GM12878 (cell line): ENCODE data around the gene VGLL4. TPM values are rescaled to one million over a fixed set of nuclear protein-coding genes. Genes with fewer than 3 reads are reported as not detected.

Source experiments
- CHD4 ChIP-seq: fragments of 200-600 bp; sonication (generic); IDR thresholded peaks from 2 replicates; pipeline ENCODE4 v1.6.1; 2016; ENCODE audit warnings: mild to moderate bottlenecking
- MEF2B ChIP-seq: fragments of 450-650 bp; IDR thresholded peaks from 2 replicates; pipeline ENCODE4 v1.6.1; 2018; ENCODE audit warnings: mild to moderate bottlenecking, moderate library complexity; ENCODE audit not compliant: partially characterized antibody, poor library complexity, severe bottlenecking
- NFYB ChIP-seq: IDR thresholded peaks from 2 replicates; pipeline ENCODE4 v1.6.1; 2011; ENCODE audit warnings: low read depth, mild to moderate bottlenecking, low read length, improper control_type of control experiment, moderate library complexity; ENCODE audit not compliant: insufficient read depth
- POLR2AphosphoS2 ChIP-seq: IDR thresholded peaks from 2 replicates; pipeline ENCODE4 v1.6.1; 2011; ENCODE audit warnings: low read depth, mild to moderate bottlenecking, low read length, improper control_type of control experiment, moderate library complexity
- RUNX3 ChIP-seq: IDR thresholded peaks from 2 replicates; pipeline ENCODE4 v1.6.1; 2012; ENCODE audit warnings: low read length, inconsistent platforms
- SMAD1 ChIP-seq: fragments of 450-650 bp; IDR thresholded peaks from 2 replicates; pipeline ENCODE4 v1.6.1; 2018; ENCODE audit warnings: mild to moderate bottlenecking, low read depth; ENCODE audit not compliant: partially characterized antibody
- SMARCA5 ChIP-seq: fragments of 450-650 bp; IDR thresholded peaks from 2 replicates; pipeline ENCODE4 v1.6.1; 2017; ENCODE audit warnings: mild to moderate bottlenecking
- SREBF2 ChIP-seq: IDR thresholded peaks from 2 replicates; pipeline ENCODE4 v1.6.1; 2012; ENCODE audit warnings: mild to moderate bottlenecking, low read length
- SUZ12 ChIP-seq: fragments of 200-600 bp; sonication (generic); IDR thresholded peaks from one replicate; pipeline ENCODE4 v1.6.1; 2018; ENCODE audit warnings: antibody characterized with exemption, mild to moderate bottlenecking; ENCODE audit not compliant: unreplicated experiment
- TAF1 ChIP-seq: IDR thresholded peaks from 2 replicates; pipeline ENCODE4 v1.6.1; 2011; ENCODE audit warnings: mild to moderate bottlenecking, low read depth, low read length, borderline replicate concordance
- TCF3 ChIP-seq: IDR thresholded peaks from 2 replicates; pipeline ENCODE4 v1.6.1; 2012; ENCODE audit warnings: low read depth, mild to moderate bottlenecking, low read length, borderline replicate concordance; ENCODE audit not compliant: insufficient read depth
- ZNF274 ChIP-seq: IDR thresholded peaks from one replicate; pipeline ENCODE4 v1.8.0; 2011; ENCODE audit not compliant: insufficient read length, insufficient read depth
- polyA plus RNA-seq, 11 experiments: library from polyadenylated mRNA; depleted of rRNA in 4 of 11; unstranded in 6 of 11; stranded (reverse) in 5 of 11; fragments of >200 nt; fragmentation: Nextera tagmentation in 4 of 11; fragmentation: Illumina TruSeq in 1 of 11; extraction: Ambion mirVana in 4 of 11; extraction: Trizol in 1 of 11; gene quantifications; 1 replicate in 1 of 11; 2 replicates in 10 of 11; pipeline versions ENCODE4 v1.2.1 to v1.2.3, GENCODE V29; 2011 to 2016; ENCODE audit warnings: inconsistent platforms in 2 of 11, missing spikeins in 2 of 11, low read depth in 1 of 11
- total RNA-seq, 4 experiments: library from RNA; depleted of rRNA in 3 of 4; stranded (reverse); fragments of >200 nt in 3 of 4; fragmentation: Illumina TruSeq in 1 of 4; extraction: Trizol in 1 of 4; gene quantifications; 2 replicates each; pipeline versions ENCODE4 v1.2.1 to v1.2.3, GENCODE V29; 2013 to 2021
- TF ChIP-seq, protein P1 (sequence below): fragments of 450-650 bp; conservative IDR thresholded peaks from 2 replicates; pipeline ENCODE4 v1.6.1; 2017; ENCODE audit warnings: mild to moderate bottlenecking, moderate library complexity
- TF ChIP-seq, protein P2 (sequence below): fragments of 450-650 bp; IDR thresholded peaks from 2 replicates; pipeline ENCODE4 v1.6.1; 2017; ENCODE audit warnings: low read depth, mild to moderate bottlenecking, moderate library complexity
- TF ChIP-seq, protein P3 (sequence below): fragments of 450-650 bp; IDR thresholded peaks from 2 replicates; pipeline ENCODE4 v1.6.1; 2016; ENCODE audit warnings: mild to moderate bottlenecking, moderate library complexity, borderline replicate concordance
- TF ChIP-seq, protein P4 (sequence below): IDR thresholded peaks from 2 replicates; pipeline ENCODE4 v1.6.1; 2011; ENCODE audit warnings: borderline replicate concordance, low read depth, mild to moderate bottlenecking, moderate library complexity, low read length; ENCODE audit not compliant: insufficient read depth, poor library complexity, severe bottlenecking
- TF ChIP-seq, protein P5 (sequence below): fragments of 450-650 bp; IDR thresholded peaks from 2 replicates; pipeline ENCODE4 v1.6.1; 2016; ENCODE audit warnings: mild to moderate bottlenecking
- TF ChIP-seq, protein P6 (sequence below): fragments of 150-350 bp; IDR thresholded peaks from 2 replicates; pipeline ENCODE4 v1.6.1; 2014; ENCODE audit warnings: mild to moderate bottlenecking, low read depth, low read length

The VGLL4 gene
- total and polyA plus RNA-seq, 10 of the 15 experiments (the other 5 are each of a cell fraction or from before 2014, with no cell fraction given) = 0.44 to 38.1 (median 16.1) TPM

DNA sequence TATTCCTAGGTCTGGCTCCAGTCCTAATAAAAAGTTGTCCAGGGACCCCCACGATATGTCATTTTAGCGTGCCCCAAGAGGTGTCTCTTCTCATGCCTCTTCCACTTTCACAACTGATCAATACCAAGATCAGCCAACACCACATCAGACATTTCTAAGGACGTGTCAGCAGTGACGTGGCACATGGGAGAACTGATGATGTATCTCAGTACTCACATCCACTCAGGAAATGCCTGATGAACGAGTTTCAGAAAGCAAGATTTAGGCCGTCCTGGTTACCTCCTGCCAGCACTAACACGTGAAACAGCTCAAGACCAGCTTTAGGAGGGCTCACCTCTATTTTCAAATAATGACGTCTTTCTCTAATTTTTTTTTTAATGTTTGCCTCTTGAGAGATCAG lies 19.6 kb downstream of the VGLL4 start (continued):
- no peak for TF ChIP-seq NFYB
- no peak for TF ChIP-seq SREBF2
- TF ChIP-seq, protein P1, sequence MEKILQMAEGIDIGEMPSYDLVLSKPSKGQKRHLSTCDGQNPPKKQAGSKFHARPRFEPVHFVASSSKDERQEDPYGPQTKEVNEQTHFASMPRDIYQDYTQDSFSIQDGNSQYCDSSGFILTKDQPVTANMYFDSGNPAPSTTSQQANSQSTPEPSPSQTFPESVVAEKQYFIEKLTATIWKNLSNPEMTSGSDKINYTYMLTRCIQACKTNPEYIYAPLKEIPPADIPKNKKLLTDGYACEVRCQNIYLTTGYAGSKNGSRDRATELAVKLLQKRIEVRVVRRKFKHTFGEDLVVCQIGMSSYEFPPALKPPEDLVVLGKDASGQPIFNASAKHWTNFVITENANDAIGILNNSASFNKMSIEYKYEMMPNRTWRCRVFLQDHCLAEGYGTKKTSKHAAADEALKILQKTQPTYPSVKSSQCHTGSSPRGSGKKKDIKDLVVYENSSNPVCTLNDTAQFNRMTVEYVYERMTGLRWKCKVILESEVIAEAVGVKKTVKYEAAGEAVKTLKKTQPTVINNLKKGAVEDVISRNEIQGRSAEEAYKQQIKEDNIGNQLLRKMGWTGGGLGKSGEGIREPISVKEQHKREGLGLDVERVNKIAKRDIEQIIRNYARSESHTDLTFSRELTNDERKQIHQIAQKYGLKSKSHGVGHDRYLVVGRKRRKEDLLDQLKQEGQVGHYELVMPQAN = no peak
- no peak for TF ChIP-seq SUZ12
- TF ChIP-seq, protein P2, sequence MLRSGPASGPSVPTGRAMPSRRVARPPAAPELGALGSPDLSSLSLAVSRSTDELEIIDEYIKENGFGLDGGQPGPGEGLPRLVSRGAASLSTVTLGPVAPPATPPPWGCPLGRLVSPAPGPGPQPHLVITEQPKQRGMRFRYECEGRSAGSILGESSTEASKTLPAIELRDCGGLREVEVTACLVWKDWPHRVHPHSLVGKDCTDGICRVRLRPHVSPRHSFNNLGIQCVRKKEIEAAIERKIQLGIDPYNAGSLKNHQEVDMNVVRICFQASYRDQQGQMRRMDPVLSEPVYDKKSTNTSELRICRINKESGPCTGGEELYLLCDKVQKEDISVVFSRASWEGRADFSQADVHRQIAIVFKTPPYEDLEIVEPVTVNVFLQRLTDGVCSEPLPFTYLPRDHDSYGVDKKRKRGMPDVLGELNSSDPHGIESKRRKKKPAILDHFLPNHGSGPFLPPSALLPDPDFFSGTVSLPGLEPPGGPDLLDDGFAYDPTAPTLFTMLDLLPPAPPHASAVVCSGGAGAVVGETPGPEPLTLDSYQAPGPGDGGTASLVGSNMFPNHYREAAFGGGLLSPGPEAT = no peak
- no peak for TF ChIP-seq TCF3
- TF ChIP-seq, protein P3, sequence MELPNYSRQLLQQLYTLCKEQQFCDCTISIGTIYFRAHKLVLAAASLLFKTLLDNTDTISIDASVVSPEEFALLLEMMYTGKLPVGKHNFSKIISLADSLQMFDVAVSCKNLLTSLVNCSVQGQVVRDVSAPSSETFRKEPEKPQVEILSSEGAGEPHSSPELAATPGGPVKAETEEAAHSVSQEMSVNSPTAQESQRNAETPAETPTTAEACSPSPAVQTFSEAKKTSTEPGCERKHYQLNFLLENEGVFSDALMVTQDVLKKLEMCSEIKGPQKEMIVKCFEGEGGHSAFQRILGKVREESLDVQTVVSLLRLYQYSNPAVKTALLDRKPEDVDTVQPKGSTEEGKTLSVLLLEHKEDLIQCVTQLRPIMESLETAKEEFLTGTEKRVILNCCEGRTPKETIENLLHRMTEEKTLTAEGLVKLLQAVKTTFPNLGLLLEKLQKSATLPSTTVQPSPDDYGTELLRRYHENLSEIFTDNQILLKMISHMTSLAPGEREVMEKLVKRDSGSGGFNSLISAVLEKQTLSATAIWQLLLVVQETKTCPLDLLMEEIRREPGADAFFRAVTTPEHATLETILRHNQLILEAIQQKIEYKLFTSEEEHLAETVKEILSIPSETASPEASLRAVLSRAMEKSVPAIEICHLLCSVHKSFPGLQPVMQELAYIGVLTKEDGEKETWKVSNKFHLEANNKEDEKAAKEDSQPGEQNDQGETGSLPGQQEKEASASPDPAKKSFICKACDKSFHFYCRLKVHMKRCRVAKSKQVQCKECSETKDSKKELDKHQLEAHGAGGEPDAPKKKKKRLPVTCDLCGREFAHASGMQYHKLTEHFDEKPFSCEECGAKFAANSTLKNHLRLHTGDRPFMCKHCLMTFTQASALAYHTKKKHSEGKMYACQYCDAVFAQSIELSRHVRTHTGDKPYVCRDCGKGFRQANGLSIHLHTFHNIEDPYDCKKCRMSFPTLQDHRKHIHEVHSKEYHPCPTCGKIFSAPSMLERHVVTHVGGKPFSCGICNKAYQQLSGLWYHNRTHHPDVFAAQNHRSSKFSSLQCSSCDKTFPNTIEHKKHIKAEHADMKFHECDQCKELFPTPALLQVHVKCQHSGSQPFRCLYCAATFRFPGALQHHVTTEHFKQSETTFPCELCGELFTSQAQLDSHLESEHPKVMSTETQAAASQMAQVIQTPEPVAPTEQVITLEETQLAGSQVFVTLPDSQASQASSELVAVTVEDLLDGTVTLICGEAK = no peak
- TF ChIP-seq TAF1 = no peak
- TF ChIP-seq, protein P4, sequence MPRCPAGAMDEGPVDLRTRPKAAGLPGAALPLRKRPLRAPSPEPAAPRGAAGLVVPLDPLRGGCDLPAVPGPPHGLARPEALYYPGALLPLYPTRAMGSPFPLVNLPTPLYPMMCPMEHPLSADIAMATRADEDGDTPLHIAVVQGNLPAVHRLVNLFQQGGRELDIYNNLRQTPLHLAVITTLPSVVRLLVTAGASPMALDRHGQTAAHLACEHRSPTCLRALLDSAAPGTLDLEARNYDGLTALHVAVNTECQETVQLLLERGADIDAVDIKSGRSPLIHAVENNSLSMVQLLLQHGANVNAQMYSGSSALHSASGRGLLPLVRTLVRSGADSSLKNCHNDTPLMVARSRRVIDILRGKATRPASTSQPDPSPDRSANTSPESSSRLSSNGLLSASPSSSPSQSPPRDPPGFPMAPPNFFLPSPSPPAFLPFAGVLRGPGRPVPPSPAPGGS = no peak
- no peak for TF ChIP-seq ZNF274
- TF ChIP-seq POLR2AphosphoS2 = no peak
- no peak for TF ChIP-seq SMAD1
- TF ChIP-seq, protein P5, sequence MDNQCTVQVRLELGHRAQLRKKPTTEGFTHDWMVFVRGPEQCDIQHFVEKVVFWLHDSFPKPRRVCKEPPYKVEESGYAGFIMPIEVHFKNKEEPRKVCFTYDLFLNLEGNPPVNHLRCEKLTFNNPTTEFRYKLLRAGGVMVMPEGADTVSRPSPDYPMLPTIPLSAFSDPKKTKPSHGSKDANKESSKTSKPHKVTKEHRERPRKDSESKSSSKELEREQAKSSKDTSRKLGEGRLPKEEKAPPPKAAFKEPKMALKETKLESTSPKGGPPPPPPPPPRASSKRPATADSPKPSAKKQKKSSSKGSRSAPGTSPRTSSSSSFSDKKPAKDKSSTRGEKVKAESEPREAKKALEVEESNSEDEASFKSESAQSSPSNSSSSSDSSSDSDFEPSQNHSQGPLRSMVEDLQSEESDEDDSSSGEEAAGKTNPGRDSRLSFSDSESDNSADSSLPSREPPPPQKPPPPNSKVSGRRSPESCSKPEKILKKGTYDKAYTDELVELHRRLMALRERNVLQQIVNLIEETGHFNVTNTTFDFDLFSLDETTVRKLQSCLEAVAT = no peak
- no peak for TF ChIP-seq MEF2B
- no peak for TF ChIP-seq SMARCA5
- TF ChIP-seq, protein P6, sequence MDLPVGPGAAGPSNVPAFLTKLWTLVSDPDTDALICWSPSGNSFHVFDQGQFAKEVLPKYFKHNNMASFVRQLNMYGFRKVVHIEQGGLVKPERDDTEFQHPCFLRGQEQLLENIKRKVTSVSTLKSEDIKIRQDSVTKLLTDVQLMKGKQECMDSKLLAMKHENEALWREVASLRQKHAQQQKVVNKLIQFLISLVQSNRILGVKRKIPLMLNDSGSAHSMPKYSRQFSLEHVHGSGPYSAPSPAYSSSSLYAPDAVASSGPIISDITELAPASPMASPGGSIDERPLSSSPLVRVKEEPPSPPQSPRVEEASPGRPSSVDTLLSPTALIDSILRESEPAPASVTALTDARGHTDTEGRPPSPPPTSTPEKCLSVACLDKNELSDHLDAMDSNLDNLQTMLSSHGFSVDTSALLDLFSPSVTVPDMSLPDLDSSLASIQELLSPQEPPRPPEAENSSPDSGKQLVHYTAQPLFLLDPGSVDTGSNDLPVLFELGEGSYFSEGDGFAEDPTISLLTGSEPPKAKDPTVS = no peak
- peak; percentile 80 for TF ChIP-seq RUNX3
- no peak for TF ChIP-seq CHD4
